Mesothelial cell of epicardium (in vitro differentiated cells): ENCODE results near the gene LHX6. TPM values are rescaled to one million over a fixed set of nuclear protein-coding genes. Genes with fewer than 3 reads are reported as not detected.

Source experiments
- DNase-seq, 2 experiments: peaks; one replicate each; pipeline ENCODE4 v3.0.0; 2021; ENCODE audit warnings: low spot score in 2 of 2; ENCODE audit not compliant: unreplicated experiment in 2 of 2
- H3K27ac Mint-ChIP-seq: 2 replicates; pipeline ENCODE4 v1.8.0; 2021; ENCODE audit warnings: mixed read lengths
- H3K27me3 Mint-ChIP-seq: 2 replicates; pipeline ENCODE4 v1.8.0; 2021; ENCODE audit warnings: low read depth, mixed read lengths
- H3K36me3 Mint-ChIP-seq: 2 replicates; pipeline ENCODE4 v1.8.0; 2021; ENCODE audit warnings: mixed read lengths
- H3K4me1 Mint-ChIP-seq: 2 replicates; pipeline ENCODE4 v1.8.0; 2021; ENCODE audit warnings: mixed read lengths
- H3K4me3 Mint-ChIP-seq: 2 replicates; pipeline ENCODE4 v1.8.0; 2021; ENCODE audit warnings: mild to moderate bottlenecking, moderate library complexity, mixed read lengths
- H3K9me3 Mint-ChIP-seq: 2 replicates; pipeline ENCODE4 v1.8.0; 2021; ENCODE audit warnings: mixed read lengths
- total RNA-seq: library from RNA; stranded (reverse); gene quantifications from 3 replicates; pipeline ENCODE4 v1.2.1, GENCODE V29; 2021
- TF ChIP-seq, protein P1 (sequence below): fragments of 200-600 bp; sonication (generic); IDR thresholded peaks from one replicate; pipeline ENCODE4 v1.5.0; 2021; ENCODE audit warnings: antibody characterized with exemption; ENCODE audit not compliant: unreplicated experiment

LHX6 gene
- total RNA-seq, 1 donor from 2014 or later = 0.09 TPM

DNA sequence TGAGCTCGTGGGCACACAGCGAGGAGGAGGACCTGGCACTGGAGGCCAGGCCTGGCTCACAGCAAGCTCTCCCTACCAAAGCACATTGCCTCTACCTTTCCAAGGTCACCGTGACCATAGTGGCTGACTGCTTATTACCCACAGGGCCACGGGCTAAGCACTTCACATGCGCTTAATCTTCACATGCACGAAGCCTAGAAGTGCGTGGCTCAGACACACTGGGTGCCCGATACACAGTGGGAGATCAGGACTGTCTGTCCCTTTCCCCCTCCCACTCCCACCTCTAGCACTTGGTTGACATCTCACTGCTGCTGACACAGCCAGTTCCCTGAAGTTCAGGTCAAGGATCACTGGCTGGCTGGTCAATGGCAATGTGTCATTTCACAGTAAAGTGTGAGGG, 23.6 kb downstream of the LHX6 start:
- Mint-ChIP-seq H3K9me3 (no peaks in the 10 kb centered on the region), H3K27ac (no peak overlapping the region)
- DNase-seq = no peak

DNA sequence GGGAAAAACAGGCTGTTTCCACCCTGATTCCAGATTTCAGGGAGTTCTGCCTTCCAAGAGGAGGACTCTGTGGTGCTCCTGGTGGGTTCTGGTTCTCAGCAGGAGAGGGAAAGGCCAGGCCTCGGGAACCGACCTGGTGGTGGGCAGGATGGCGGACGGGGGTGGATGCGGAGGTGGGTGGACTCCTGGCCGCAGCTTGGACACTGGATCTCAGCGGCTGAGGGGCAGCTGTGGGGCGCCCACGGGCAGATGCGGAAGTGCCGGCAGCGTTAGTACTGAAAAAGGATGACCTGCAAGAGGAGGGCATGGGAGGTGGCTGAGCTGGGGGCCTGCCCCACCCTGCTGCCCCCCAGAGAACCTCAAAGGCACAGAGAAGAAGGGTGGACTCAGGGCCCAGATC, 24.3 kb downstream of the LHX6 start:
- H3K4me1 Mint-ChIP-seq = no peaks in the 10 kb centered on the region
- no peak overlapping the region for H3K27ac Mint-ChIP-seq
- no peaks in the 10 kb centered on the region for H3K9me3 Mint-ChIP-seq
- no peaks in the 10 kb centered on the region for H3K36me3 Mint-ChIP-seq
- no peak for DNase-seq
- peaks cover 53% of the 10 kb centered on the region for H3K27me3 Mint-ChIP-seq
- TF ChIP-seq, protein P1, sequence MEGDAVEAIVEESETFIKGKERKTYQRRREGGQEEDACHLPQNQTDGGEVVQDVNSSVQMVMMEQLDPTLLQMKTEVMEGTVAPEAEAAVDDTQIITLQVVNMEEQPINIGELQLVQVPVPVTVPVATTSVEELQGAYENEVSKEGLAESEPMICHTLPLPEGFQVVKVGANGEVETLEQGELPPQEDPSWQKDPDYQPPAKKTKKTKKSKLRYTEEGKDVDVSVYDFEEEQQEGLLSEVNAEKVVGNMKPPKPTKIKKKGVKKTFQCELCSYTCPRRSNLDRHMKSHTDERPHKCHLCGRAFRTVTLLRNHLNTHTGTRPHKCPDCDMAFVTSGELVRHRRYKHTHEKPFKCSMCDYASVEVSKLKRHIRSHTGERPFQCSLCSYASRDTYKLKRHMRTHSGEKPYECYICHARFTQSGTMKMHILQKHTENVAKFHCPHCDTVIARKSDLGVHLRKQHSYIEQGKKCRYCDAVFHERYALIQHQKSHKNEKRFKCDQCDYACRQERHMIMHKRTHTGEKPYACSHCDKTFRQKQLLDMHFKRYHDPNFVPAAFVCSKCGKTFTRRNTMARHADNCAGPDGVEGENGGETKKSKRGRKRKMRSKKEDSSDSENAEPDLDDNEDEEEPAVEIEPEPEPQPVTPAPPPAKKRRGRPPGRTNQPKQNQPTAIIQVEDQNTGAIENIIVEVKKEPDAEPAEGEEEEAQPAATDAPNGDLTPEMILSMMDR = no peak
- no peak overlapping the region for H3K4me3 Mint-ChIP-seq

More for the DNA sequence above, 23.6 kb downstream of the LHX6 start:
- no peak overlapping the region for H3K4me3 Mint-ChIP-seq
- H3K36me3 Mint-ChIP-seq = no peaks in the 10 kb centered on the region
- peaks cover 60% of the 10 kb centered on the region for H3K27me3 Mint-ChIP-seq
- TF ChIP-seq, protein P1 = no peak
- no peaks in the 10 kb centered on the region for H3K4me1 Mint-ChIP-seq

DNA sequence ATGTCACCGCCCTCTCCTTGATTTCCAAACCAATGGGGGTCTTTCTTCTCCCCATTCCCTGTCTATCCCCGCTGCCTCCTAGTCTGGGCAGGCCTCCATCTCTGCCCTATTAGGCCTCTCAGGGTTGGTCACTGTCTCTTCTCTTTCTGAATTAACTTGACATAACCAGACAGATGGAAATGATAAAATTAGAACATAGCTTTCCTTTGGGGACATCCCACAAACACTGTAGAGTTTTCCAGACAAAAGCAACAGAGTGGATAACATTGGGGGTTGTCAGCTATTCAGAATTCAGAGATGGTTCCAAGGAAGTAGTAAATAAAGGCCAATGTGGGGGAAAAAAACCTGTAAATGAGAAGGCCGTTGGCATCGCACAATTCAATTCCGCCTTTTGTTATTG, 24.7 kb downstream of the LHX6 start:
- H3K4me1 Mint-ChIP-seq = no peaks in the 10 kb centered on the region
- H3K36me3 Mint-ChIP-seq = no peaks in the 10 kb centered on the region
- TF ChIP-seq, protein P1 = no peak
- peaks cover 49% of the 10 kb centered on the region for H3K27me3 Mint-ChIP-seq
- H3K9me3 Mint-ChIP-seq = no peaks in the 10 kb centered on the region
- DNase-seq = no peak
- H3K27ac Mint-ChIP-seq = no peak overlapping the region
- no peak overlapping the region for H3K4me3 Mint-ChIP-seq

DNA sequence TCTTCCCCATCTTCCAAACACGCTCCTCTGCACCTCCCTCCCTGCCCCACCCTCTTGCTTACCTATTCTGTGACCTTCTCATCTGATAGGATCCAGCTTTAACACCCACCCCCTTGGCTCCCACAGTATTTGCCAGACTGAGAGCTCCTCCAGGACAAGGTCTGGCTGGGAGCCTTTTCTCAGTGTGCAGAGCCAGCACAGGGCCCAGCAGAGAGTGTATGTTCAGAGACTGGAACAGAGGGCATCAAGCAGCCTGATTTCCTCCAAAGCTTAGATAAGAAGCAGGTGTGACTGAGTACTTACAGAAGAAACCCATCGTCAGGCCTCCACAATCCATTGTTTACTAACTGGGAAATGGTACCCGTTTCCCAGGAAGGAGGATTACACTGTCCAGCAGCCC, 26.6 kb downstream of the LHX6 start:
- H3K27ac Mint-ChIP-seq = no peak overlapping the region
- no peaks in the 10 kb centered on the region for H3K4me1 Mint-ChIP-seq
- DNase-seq = no peak
- H3K9me3 Mint-ChIP-seq = no peaks in the 10 kb centered on the region
- TF ChIP-seq, protein P1 = no peak
- H3K36me3 Mint-ChIP-seq = no peaks in the 10 kb centered on the region
- no peak overlapping the region for H3K4me3 Mint-ChIP-seq
- peaks cover 45% of the 10 kb centered on the region for H3K27me3 Mint-ChIP-seq

DNA sequence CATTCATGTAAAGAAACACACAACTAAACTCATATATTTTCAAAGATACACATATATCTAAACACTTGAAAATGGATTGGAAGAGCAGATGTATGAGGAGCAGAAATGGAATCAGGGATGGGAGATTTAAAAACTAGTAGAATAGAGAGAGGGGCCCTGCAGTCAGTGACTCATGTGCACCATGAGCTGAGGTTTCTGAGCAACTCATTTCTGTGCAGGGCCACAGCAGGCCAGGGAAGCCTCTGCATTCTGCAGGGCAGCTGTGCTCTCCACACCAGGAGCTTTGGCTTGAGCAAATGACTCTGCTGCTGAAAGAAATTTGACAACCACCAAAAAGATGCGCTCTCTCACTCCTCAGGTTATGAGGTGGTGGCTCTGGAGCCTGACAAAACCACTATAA, 27.1 kb downstream of the LHX6 start:
- Mint-ChIP-seq H3K27me3 (peaks cover 45% of the 10 kb centered on the region), H3K4me3 (no peak overlapping the region), H3K9me3 (no peaks in the 10 kb centered on the region), H3K4me1 (no peaks in the 10 kb centered on the region), H3K27ac (no peak overlapping the region), H3K36me3 (no peaks in the 10 kb centered on the region)
- no peak for DNase-seq
- TF ChIP-seq, protein P1 = no peak

DNA sequence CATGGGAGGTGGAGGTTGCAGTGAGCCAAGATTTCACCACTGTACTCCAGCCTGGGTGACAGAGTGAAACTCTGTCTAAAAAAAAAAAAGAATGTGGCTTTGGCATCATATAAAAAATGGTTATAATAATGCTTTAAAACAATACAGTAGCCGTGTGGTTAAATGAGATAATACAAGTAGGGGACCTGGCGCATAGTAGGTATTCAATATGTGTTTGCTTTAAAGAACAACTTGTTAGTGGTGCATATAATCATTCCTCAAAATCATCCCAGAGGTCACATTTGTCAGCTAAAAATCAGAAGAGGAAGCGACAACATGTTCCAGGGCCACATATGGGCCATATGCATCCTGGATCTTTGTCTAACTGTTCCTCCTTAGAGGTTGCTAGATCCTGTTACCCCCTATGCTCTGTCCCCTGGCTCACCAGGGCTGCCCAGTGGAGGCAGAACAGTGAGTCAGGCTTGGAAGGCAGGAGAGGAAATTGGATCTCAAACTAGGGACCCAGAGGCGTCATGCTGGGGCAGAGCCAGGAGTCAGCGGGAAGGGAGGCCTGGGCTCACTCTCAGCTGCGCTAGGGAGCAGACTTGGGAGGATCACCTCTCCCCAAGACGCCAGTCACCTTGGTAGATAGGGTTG, 27.7 kb downstream of the LHX6 start:
- Mint-ChIP-seq H3K27me3 (peaks cover 40% of the 10 kb centered on the region), H3K4me1 (no peaks in the 10 kb centered on the region), H3K27ac (no peak overlapping the region), H3K4me3 (no peak overlapping the region), H3K36me3 (no peaks in the 10 kb centered on the region), H3K9me3 (no peaks in the 10 kb centered on the region)
- TF ChIP-seq, protein P1 = no peak
- DNase-seq = no peak
